Motor neuron (in vitro differentiated cells): ENCODE measurements around the gene TM4SF5. TPM values are rescaled to one million over a fixed set of nuclear protein-coding genes. Genes with fewer than 3 reads are reported as not detected.

Source experiments
- ATAC-seq, 8 experiments: fragments of 200-7000 bp; cut with Tn5 transposase; replicated peaks in 6 of 8; 2 replicates each; pipeline ENCODE4 v1.8.0; 2021; ENCODE audit warnings: mild to moderate bottlenecking in 8 of 8, moderate library complexity in 8 of 8
- H3K27ac ChIP-seq, 2 donors: fragments of 250-450 bp; sonication (Bioruptor Pico); 2 replicates each; pipeline ENCODE4 v1.9.0; 2021; ENCODE audit warnings: antibody characterized with exemption in 2 of 2, mild to moderate bottlenecking in 2 of 2, moderate library complexity in 1 of 2
- H3K4me1 ChIP-seq, 2 donors: fragments of 250-450 bp; sonication (Bioruptor Pico); replicated peaks in 1 of 2; 2 replicates each; pipeline ENCODE4 v1.6.1; 2021; ENCODE audit warnings: antibody characterized with exemption in 2 of 2, mild to moderate bottlenecking in 2 of 2, moderate library complexity in 1 of 2
- H3K4me3 ChIP-seq, 5 donors: fragments of 250-450 bp; sonication (Bioruptor Pico); 2 replicates each; pipeline ENCODE4 v1.9.0; 2021; ENCODE audit warnings: antibody characterized with exemption in 5 of 5, mild to moderate bottlenecking in 5 of 5, moderate library complexity in 4 of 5
- WGBS, 10 experiments: fragments of 450-650 bp; shearing (Covaris generic); methylation state at CpG; one replicate each; pipeline ENCODE4 v1.0.0; 2022; 5-methylcytosine and 5-hydroxymethylcytosine counted together
- in situ Hi-C, 9 experiments: fragments of 400-800 bp; cut with MboI; loops; one replicate each; pipeline ENCODE4 v1.15.0; 2021; ENCODE audit warnings: low sequenced_read_pairs in 9 of 9, low pct_unique_long_range_greater_than_20kb in 2 of 9; ENCODE audit not compliant: unreplicated experiment in 9 of 9
- total RNA-seq, 8 experiments: library from RNA; unstranded; fragments of 300-600 nt; gene quantifications; 2 replicates each; pipeline versions ENCODE4 v1.2.3 to v1.2.4, GENCODE V29; 2022

The TM4SF5 gene, protein sequence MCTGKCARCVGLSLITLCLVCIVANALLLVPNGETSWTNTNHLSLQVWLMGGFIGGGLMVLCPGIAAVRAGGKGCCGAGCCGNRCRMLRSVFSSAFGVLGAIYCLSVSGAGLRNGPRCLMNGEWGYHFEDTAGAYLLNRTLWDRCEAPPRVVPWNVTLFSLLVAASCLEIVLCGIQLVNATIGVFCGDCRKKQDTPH
- not detected for total RNA-seq

DNA sequence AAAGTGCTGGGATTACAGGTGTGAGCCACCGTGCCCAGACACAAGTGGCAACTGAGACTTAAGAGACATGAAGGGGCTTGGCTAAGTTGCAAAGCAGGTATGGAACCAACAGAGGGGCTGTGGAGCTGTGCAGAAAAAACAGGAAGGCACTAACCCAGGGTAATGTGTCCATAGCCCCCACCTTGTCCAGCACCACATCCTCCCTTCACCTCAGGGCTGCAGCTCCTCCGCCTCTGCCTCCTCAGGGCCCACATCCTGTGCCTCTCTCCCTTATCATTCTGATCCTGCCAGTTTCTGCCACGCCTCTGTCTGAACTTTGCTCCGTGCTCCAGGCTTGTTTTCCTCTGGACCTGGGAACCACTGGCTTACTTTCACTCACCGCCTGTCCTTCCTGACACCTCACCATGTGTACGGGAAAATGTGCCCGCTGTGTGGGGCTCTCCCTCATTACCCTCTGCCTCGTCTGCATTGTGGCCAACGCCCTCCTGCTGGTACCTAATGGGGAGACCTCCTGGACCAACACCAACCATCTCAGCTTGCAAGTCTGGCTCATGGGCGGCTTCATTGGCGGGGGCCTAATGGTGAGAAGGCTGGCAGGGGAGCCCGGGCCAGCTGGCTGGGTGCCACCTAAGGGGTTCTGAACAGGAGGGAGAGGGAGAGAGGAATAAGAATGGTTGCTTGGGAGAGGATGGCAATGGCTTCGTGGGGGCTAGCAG, at the start of gene TM4SF5:
Gene TM4SF5, plus strand, starts transcription at position 368 of the 716 bp plus-strand sequence. Its CDS starts 37 bp downstream, at position 405.
- peak in 1 of 8 experiments; percentile 9 for ATAC-seq
- WGBS, 10 experiments, result 0 to 100% (median 46%) methylated on average over 1 to 5 of the region's 13 CpGs; no CpG with 5 or more reads in 2 of the 10 experiments
- no peak within 1 kb of the TSS for H3K27ac ChIP-seq
- in situ Hi-C loops, result no loop called here
- no peaks in the 10 kb centered on the region for H3K4me1 ChIP-seq
- H3K4me3 ChIP-seq, result no peak within 1 kb of the TSS

DNA sequence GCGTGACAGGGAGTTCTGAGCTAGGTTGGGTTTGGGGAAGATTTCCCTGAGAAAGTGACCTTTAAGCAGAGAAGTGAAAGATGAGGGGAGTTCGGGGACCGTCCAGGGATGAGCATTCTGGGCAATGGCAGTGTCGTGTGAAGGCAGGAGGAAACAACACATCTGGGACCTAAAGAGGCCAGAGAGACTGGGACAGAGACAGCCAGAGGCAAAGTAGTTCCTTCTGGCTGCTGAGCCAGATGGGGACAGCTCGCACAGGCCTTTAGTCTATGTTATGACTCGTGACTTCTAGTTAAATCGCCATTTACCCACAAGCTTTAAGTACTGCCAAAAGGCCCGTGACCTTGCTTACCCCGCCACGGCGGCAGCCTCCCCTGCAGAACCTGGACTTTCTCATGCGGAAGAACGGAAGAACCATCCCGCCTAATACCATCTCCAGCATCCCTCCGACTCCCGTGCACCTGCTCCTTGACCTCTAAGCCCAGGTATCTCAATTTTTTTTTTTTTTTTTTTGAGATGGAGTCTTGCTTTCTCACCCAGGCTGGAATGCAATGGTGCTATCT, 48.9 kb upstream of the TM4SF5 start:
- Histone ChIP-seq H3K4me3 (no peak overlapping the region), H3K27ac (no peak overlapping the region), H3K4me1 (no peaks in the 10 kb centered on the region)
- 69 to 98% (median 81%) methylated on average over 2 to 9 of the region's 16 CpGs; no CpG with 5 or more reads in 2 of the 10 experiments for WGBS, 10 experiments
- ATAC-seq, result no peak
- in situ Hi-C loops, result loop anchor here in 1 of 9 experiments (25.0 kb wide), 1 partner anchor 165 kb away; the partner anchor contains the start of gene C17orf107

DNA sequence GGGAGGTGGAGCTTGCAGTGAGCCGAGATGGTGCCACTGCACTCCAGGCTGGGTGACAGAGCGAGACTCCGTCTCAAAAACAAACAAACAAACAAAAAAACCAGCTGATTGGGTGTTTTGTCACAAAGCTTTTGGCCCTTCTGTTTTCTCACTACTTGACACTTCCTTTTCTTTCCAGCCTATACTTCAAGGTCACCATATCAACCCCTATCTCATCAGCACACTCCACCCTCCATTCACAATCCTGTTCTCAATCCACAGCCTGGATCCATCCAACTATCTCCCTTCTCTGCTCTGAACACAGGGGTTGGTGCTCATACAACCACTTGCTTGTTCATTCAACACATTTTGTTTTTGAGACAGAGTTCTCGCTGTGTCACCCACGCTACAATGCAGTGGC, 47.0 kb upstream of the TM4SF5 start:
- ATAC-seq, result no peak

DNA sequence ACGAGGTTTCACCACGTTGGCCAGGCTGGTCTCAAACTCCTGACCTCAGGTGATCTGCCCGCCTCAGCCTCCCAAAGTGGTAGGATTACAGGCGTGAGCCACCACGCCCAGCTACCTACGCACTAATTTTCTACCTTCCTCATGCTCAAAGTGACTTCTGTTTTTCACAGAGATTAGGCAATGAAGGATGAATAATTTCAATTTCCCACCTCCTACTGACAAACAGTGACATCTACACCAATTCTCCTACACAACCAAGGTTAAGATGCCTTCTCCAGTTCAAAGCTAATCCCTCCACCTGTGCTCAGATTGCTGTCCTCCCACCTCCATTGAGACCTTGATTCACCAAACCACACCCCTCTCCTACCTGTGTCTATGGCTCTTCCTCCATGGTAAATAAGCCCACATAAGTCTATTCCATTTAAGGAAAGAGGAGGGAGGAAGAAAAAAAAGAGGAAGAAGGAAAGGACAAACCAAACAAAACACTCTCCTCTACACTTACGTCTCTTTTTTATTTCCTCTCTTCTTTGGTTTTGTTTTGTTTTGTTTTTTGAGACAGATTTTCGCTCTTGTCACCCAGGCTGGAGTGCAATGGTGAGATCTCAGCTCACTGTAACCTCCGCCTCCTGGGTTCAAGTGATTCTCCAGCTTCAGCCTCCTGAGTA, 45.9 kb upstream of the TM4SF5 start:
- Histone ChIP-seq H3K27ac (no peak overlapping the region), H3K4me1 (peaks cover 0 to 2% of the 10 kb centered on the region in 2 donors), H3K4me3 (no peak overlapping the region)
- WGBS, 10 experiments, result 43 to 95% (median 75%) methylated on average over 2 to 6 of the region's 9 CpGs; no CpG with 5 or more reads in 2 of the 10 experiments
- ATAC-seq, result no peak
- in situ Hi-C loops, result loop anchor here in 1 of 9 experiments (25.0 kb wide), 1 partner anchor 162 kb away; the partner anchor contains the start of gene C17orf107

More for the DNA sequence above, 47.0 kb upstream of the TM4SF5 start:
- 64 to 84% (median 80%) methylated on average over 1 to 5 of the region's 5 CpGs; no CpG with 5 or more reads in 4 of the 10 experiments for WGBS, 10 experiments
- Histone ChIP-seq H3K4me3 (no peak overlapping the region), H3K4me1 (no peaks in the 10 kb centered on the region), H3K27ac (no peak overlapping the region)
- in situ Hi-C loops, result loop anchor here in 2 of 9 experiments (25.0 kb wide), 1 partner anchor 163 kb away; the partner anchor contains the start of gene C17orf107 (in 2 of the 2)

DNA sequence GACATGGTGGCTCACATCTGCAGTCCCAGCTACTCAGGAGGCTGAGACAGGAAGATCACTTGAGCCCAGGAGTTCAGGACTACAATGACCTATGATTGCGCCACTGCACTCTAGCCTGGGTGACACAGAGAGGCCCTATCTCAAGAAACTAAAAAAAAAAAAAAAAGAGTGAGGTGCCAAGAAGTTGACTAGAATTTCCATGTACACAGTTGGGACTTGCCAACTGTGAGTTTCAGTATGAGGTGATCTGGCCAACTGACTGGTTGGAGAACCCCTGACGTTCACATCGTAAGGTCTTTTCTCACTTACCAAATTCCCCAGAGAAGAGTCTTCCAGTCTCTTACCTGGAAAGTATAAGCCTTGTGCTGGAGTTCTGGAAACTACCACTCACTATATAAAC, 43.6 kb upstream of the TM4SF5 start:
- no peak overlapping the region for H3K27ac ChIP-seq
- 55 to 100% (median 83%) methylated on average over 1 to 3 of the region's 3 CpGs; no CpG with 5 or more reads in 5 of the 10 experiments for WGBS, 10 experiments
- H3K4me1 ChIP-seq, result peaks cover 0 to 10% of the 10 kb centered on the region in 2 donors
- ATAC-seq, result no peak
- in situ Hi-C loops, result loop anchor here in 1 of 9 experiments (25.0 kb wide), 1 partner anchor 159 kb away; the partner anchor contains the start of gene C17orf107
- H3K4me3 ChIP-seq, result no peak overlapping the region

DNA sequence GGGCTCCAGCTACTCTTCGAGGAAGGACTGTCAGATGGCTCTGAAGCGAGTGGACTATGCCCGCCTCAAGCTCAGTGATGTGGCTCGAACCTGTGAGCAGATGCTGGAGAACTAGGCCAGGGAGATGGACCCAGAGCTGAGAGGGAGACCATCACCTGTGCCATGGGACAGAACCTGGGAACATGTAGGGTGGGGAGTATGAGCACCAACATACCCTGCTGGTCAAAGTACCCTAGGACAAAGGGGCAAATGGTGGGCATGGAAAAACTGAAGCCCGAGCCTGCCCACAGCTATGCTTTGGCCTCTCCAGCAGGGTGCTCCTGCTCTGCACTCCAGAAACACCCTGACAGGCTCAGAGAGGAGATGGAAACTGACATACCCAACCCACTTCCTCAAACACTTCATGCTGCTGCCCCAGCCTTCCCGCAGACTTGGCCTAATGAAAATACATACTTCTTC, 38.6 kb upstream of the TM4SF5 start:
- in situ Hi-C loops, result loop anchor here in 1 of 9 experiments (25.0 kb wide), 1 partner anchor 154 kb away; the partner anchor contains the start of gene C17orf107
- Histone ChIP-seq H3K27ac (no peak overlapping the region), H3K4me1 (peaks cover 0 to 10% of the 10 kb centered on the region in 2 donors), H3K4me3 (no peak overlapping the region)
- WGBS, 10 experiments, result 90 to 100% (median 100%) methylated on average over 1 to 3 of the region's 6 CpGs; no CpG with 5 or more reads in 5 of the 10 experiments
- ATAC-seq, result no peak

DNA sequence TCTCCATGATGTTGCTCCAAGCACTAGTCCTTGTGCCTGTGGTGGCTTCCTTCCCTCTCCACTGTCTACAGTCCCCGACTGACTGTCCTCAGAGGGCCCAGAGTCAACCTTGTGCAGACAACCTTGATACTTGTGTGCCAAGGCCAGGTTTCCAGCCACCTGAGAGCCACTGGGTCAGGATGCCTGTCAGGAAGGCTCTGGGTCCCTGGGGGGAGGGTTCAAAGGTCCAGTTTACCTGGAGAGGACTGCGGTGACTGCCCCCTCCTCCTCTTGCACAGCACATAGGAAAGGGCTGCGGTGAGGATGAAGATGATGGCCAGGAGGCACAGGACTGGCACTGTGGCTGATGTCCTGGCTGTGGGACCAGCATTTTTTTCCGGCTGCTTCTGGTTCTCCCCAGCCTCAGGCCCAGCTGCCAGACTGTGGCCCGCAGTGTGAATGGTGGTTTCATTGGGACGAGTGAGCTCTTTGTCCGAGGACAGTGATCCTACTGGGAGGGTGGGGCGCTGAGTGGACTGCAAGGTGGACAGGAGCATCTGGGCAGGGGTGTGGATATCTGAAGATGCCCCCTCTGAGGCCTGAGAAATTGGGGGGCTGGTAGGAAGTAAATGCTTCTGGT, 36.7 kb upstream of the TM4SF5 start:
- Histone ChIP-seq H3K27ac (no peak overlapping the region), H3K4me1 (peaks cover 2 to 16% of the 10 kb centered on the region in 2 donors), H3K4me3 (no peak overlapping the region)
- no peak for ATAC-seq
- WGBS, 10 experiments, result 60 to 90% (median 76%) methylated on average over 1 to 3 of the region's 8 CpGs; no CpG with 5 or more reads in 4 of the 10 experiments
- in situ Hi-C loops, result loop anchor here in 1 of 9 experiments (25.0 kb wide), 1 partner anchor 152 kb away; the partner anchor contains the start of gene C17orf107

DNA sequence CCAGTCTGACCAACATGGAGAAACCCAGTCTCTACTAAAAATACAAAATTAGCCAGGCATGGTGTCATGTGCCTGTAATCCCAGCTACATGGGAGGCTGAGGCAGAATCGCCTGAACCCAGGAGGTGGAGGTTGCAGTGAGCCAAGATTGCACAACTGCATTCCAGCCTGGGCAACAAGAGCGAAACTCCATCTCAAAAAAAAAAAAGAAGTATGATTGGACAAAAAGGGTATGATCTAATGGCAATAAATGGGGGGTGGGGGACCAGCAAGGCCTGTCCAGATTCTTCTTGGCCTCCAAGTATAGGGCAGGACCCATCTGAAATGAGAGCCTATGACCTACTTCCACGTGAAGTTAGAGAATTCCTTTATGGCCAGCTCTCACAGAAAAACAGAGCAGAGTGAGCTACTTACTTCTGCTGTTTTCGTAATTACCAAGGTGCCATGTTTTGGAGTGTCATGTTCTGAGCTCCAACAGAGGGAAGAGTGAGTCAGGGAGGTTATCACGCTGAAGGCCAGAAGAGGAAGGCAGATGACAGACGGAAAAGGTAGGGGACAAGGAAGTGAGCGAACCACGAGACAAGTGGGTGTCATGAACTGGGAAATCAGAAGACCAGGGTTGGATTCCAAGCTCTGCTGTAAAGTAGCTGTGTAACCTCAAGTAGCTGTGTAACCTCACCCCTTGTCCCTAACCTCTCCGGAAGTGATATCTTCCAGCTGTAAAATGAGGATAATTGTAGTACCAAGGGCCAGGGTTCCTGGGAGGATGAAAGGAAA, 35.6 kb upstream of the TM4SF5 start:
- in situ Hi-C loops, result loop anchor here in 1 of 9 experiments (25.0 kb wide), 1 partner anchor 151 kb away; the partner anchor contains the start of gene C17orf107
- Histone ChIP-seq H3K27ac (no peak overlapping the region), H3K4me1 (peaks cover 2 to 12% of the 10 kb centered on the region in 2 donors), H3K4me3 (no peak overlapping the region)
- ATAC-seq, result no peak
- 39 to 100% (median 71%) methylated on average over 1 to 9 of the region's 9 CpGs; no CpG with 5 or more reads in 2 of the 10 experiments for WGBS, 10 experiments

DNA sequence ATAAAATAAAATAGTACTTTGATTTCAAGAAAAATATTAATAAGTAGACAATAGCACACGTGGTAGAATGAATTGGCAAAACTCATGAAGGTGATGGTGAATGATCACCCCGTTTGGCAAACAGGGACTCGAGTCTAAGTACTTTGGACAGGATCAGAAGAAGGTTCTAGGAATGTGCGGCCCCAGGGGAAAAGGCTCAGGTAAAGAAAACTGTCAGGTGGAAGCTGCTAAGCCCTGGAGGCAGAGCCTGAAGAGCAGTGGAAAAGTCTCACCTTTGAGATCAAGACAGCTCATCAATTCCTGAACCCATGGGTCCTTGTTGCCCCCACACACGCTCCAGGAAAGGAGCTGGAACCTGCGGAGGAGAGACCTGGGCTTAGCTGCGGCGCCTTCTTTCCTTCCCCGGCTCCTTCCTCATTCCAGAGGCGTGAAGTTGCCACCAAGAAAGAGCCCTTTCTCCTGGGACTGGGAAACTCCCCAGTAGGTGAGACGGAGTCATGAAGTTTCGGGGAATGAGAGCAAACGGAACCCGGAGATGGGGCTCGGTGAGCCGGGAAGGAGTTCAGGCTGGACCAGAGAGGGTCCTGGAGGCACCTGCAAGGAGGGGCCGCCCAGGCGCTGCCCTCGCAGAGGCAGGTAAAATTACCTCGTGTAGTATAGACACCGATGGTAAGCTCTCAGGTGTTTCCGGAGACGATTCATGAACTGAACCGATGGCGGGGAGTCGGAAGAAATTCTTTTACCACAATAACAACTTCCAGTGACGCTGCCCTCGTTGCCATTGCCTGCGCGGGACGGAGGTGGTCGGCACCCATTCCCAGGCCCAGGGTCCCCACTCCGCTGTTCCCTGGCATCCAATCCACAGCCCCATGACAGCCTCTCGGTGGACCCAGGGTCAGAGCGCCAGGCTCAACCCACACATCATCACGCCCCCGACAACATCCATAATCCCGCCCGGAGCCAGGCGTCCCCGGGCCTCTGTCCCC, 33.3 kb upstream of the TM4SF5 start:
- Histone ChIP-seq H3K4me3 (peak overlapping the region in 4 of 5 donors; percentile 32 to 43 (median 40)), H3K27ac (no peak overlapping the region), H3K4me1 (peaks cover 2 to 6% of the 10 kb centered on the region in 2 donors)
- 11 to 60% (median 36%) methylated on average over 1 to 23 of the region's 41 CpGs for WGBS, 10 experiments
- in situ Hi-C loops, result loop anchor here in 1 of 9 experiments (25.0 kb wide), 1 partner anchor 149 kb away; the partner anchor contains the start of gene C17orf107
- peak in 3 of 8 experiments; percentile 10 to 32 (median 19) for ATAC-seq
